ENCODE measurements around the gene EFHD2.
"Not testable (repeated sequence)": the region's sequence is repeated elsewhere in the genome, so short reads cannot be mapped to it uniquely, and the experiment has no call there.

EFHD2 gene

DNA sequence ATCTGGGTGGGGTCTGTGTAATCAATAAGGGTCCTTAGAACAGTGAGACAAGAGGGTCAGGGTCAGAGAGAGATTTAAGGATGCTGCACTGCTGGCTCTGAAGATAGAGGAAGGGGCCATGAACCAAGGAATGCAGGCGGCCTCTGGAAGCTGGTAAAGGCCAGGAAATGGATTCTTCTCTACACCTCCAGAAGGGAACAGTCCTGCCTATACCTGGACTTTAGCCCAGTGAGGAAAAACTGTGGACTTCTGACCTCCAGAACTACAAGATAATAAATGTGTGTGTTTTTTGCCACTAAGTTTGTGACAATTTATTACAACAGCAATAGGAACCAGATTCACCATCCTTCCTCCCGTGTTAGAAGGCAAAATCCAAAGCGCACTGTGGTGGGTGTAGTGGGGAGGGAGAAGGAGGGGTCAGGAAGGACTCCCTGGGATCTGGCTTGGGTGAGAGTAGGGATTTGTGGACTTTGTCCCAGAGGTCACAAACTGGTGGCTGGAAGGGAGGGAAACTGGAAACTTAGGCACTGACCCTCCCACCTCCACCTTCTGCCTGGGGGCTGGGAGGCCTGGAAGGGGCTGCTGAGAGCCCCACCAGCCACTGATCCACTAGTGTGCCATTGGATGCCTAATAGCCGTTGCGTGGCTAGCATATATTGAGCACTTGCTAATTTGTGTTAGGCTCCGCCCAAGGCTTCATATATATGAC, 41.5 kb downstream of the EFHD2 start:
- no peaks in the 10 kb centered on the region for H3K36me3 ChIP-seq (ENCODE audit: insufficient read depth, low read length)
- peaks cover 13% of the 10 kb centered on the region for H3K27me3 ChIP-seq (ENCODE audit: control insufficient read depth, insufficient read depth, low read length)
- no peaks in the 10 kb centered on the region for H3K9me3 ChIP-seq (replicated peaks; ENCODE audit: low read length)
- no peak overlapping the region for H3K4me3 ChIP-seq (ENCODE audit: low read length)
- H3K9ac ChIP-seq (ENCODE audit: low read depth, low read length) = no peak overlapping the region
- no peak overlapping the region for H3K4me2 ChIP-seq (ENCODE audit: low read length)
- H3K4me1 ChIP-seq (ENCODE audit: control insufficient read depth, insufficient read depth, low read length) = peaks cover 9% of the 10 kb centered on the region

DNA sequence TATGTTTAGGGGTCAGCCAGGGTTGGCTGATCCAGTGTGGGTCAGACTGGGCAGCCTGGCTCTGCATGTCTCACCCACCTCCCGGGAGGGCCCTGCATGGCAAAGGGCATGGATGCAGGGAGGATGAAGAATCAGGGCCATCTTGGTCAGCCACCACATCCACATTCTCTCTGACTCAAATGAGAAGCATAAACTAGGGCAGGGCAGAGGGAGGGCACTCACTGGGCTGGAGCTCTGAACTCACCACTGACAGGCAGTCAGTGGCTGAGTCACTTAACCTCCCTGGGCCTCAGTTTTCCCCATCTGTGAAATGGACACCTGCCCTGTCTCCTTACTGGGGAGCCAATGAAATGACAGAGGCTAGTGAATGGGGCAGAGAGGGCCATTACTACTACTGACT, 42.5 kb downstream of the EFHD2 start:
- Histone ChIP-seq H3K9me3 (replicated peaks; ENCODE audit: low read length) (no peaks in the 10 kb centered on the region), H3K27me3 (ENCODE audit: control insufficient read depth, insufficient read depth, low read length) (peaks cover 11% of the 10 kb centered on the region), H3K4me3 (ENCODE audit: low read length) (no peak overlapping the region), H3K4me1 (ENCODE audit: control insufficient read depth, insufficient read depth, low read length) (peaks cover 9% of the 10 kb centered on the region), H3K9ac (ENCODE audit: low read depth, low read length) (no peak overlapping the region), H3K4me2 (ENCODE audit: low read length) (no peak overlapping the region), H3K36me3 (ENCODE audit: insufficient read depth, low read length) (no peaks in the 10 kb centered on the region)

DNA sequence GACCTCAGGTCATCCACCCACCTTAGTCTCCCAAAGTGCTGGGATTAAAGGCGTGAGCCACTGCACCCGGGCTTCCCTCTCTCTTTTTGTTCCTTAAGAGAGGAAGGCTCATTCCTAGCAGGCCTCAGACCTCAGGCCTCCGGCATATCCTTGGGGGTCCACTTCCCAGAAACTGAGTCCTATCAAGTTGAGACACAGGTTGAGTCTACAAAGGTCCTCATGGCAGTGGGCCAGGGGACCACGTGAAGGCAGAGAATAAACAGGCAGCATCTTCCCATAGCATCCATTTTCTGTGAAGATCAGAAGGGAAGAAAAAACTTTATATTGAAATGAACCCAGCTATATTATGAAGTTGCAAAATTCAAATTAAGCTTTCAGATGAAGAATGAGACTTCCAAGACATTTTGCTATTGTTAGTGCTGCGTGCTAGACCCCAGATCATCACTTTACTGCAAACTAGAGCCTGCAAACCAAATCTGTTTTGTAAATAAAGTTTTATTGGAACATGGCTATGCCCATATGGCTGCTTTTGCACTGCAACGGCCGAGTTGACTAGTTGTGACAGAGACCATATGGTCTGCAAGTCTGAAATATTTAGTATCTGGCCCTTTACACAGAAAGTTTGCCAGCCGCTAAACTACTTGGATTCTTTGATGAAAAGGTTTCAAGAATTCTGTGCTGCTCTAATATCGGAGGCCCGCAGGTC, 43.3 kb downstream of the EFHD2 start:
- Histone ChIP-seq H3K9me3 (replicated peaks; ENCODE audit: low read length) (no peaks in the 10 kb centered on the region), H3K4me3 (ENCODE audit: low read length) (no peak overlapping the region), H3K27me3 (ENCODE audit: control insufficient read depth, insufficient read depth, low read length) (peaks cover 3% of the 10 kb centered on the region), H3K9ac (ENCODE audit: low read depth, low read length) (no peak overlapping the region), H3K4me2 (ENCODE audit: low read length) (no peak overlapping the region), H3K36me3 (ENCODE audit: insufficient read depth, low read length) (no peaks in the 10 kb centered on the region), H3K4me1 (ENCODE audit: control insufficient read depth, insufficient read depth, low read length) (peaks cover 9% of the 10 kb centered on the region)

DNA sequence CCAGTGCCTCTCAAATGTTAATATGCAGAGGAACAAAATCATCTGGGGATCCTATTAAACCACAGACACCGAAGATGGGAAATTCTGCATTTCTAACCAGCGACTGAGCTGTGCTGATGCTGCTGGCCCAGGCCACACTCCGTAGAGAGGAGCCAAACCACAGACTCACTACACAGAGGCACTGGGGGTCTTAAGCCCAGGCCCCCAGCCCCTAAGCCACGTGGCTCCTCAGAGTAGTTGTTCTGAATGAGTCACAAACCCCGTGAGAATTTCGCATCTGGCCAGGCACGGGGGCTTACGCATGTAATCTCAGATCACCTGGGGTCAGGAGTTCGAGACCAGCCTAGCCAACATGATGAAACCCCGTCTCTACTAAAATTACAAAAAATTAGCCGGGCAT, 44.0 kb downstream of the EFHD2 start:
- H3K4me2 ChIP-seq (ENCODE audit: low read length) = no peak overlapping the region
- no peaks in the 10 kb centered on the region for H3K9me3 ChIP-seq (replicated peaks; ENCODE audit: low read length)
- H3K4me3 ChIP-seq (ENCODE audit: low read length) = no peak overlapping the region
- no peak overlapping the region for H3K9ac ChIP-seq (ENCODE audit: low read depth, low read length)
- peaks cover 3% of the 10 kb centered on the region for H3K27me3 ChIP-seq (ENCODE audit: control insufficient read depth, insufficient read depth, low read length)
- H3K36me3 ChIP-seq (ENCODE audit: insufficient read depth, low read length) = no peaks in the 10 kb centered on the region
- peaks cover 9% of the 10 kb centered on the region for H3K4me1 ChIP-seq (ENCODE audit: control insufficient read depth, insufficient read depth, low read length)

DNA sequence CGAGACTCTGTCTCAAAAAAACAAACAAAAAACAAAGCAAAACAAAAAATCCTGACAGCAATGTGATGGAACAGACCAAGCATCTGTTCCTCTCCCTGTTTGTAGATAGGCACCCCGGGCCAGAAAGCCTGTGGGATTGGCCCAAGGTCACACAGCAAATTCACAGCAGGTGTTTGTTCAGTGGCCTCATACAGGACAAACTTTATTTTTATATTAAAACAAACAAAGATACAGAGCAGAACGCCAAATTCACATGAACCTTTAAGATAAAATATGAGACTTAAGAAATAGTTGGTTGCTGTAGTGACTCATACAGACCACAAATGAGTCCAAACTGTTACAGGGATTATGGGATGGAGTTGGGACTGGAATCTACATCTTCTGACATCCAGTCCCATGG, 44.6 kb downstream of the EFHD2 start:
- Histone ChIP-seq H3K36me3 (ENCODE audit: insufficient read depth, low read length) (no peaks in the 10 kb centered on the region), H3K4me2 (ENCODE audit: low read length) (no peak overlapping the region), H3K9me3 (replicated peaks; ENCODE audit: low read length) (no peaks in the 10 kb centered on the region), H3K4me1 (ENCODE audit: control insufficient read depth, insufficient read depth, low read length) (peaks cover 9% of the 10 kb centered on the region), H3K9ac (ENCODE audit: low read depth, low read length) (no peak overlapping the region), H3K4me3 (ENCODE audit: low read length) (no peak overlapping the region), H3K27me3 (ENCODE audit: control insufficient read depth, insufficient read depth, low read length) (no peaks in the 10 kb centered on the region)

DNA sequence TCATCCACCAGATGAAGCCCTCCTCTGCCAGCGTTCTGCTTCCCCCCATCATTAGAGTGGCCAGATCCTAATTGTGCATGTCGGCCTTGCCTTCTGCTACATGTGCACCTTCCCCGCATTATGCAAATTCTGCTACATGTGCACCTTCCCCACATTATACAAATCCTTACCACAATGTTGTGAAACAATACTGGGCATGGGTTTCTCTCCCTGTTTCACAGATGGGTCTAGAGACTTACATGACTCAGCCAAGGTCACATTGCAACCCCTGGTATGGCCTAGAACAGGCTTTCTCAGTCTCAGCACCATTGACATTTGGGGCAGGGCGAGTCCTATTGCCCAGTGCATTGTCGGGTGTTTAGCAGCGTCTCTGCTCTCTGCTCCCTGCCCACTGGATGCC, 45.8 kb downstream of the EFHD2 start:
- Histone ChIP-seq H3K27me3 (ENCODE audit: control insufficient read depth, insufficient read depth, low read length) (no peaks in the 10 kb centered on the region), H3K9ac (ENCODE audit: low read depth, low read length) (no peak overlapping the region), H3K9me3 (replicated peaks; ENCODE audit: low read length) (no peaks in the 10 kb centered on the region), H3K4me2 (ENCODE audit: low read length) (no peak overlapping the region), H3K4me3 (ENCODE audit: low read length) (no peak overlapping the region), H3K4me1 (ENCODE audit: control insufficient read depth, insufficient read depth, low read length) (peaks cover 9% of the 10 kb centered on the region), H3K36me3 (ENCODE audit: insufficient read depth, low read length) (no peaks in the 10 kb centered on the region)

DNA sequence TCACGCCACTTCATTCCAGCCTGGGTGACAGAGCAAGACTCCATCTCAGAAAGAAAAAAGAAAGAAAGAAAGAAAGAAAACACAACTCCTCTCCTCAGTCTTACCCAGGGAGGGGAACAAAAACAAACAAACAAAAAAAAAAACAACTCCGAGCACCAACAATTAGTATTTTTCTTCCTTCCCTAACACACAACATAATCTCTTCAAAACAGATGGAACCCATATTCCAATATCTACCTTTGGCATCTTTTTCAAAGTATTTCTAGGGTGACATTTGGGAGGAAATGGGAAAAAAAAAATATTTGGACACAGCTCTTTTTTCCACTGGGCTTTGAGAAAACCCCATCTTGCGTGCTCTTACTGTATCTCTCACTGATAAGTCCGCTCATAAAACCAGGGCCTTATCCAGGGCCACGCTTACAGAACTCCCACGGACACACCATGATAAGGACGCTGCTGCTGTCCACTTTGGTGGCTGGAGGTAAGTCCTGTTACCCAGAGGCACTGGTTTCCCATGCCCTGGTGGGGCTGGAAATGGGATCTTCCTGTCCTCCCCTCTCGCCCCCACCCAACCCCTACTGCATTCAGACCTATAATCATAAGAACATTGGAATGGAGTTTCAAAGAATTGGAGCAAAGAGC, 46.7 kb downstream of the EFHD2 start, which contains the start of gene CELA2A:
TSS of gene CELA2A (plus strand) at position 420 of the 642 bp plus-strand sequence. CDS start at position 442, 22 bp downstream.
- H3K4me2 ChIP-seq (ENCODE audit: low read length) = no peak within 1 kb of the TSS
- H3K9ac ChIP-seq (ENCODE audit: low read depth, low read length) = no peak within 1 kb of the TSS
- no peak within 1 kb of the TSS for H3K4me3 ChIP-seq (ENCODE audit: low read length)
- no peaks in the 10 kb centered on the region for H3K9me3 ChIP-seq (replicated peaks; ENCODE audit: low read length)
- H3K27me3 ChIP-seq (ENCODE audit: control insufficient read depth, insufficient read depth, low read length) = no peaks in the 10 kb centered on the region
- H3K36me3 ChIP-seq (ENCODE audit: insufficient read depth, low read length) = no peaks in the 10 kb centered on the region
- H3K4me1 ChIP-seq (ENCODE audit: control insufficient read depth, insufficient read depth, low read length) = peaks cover 9% of the 10 kb centered on the region

DNA sequence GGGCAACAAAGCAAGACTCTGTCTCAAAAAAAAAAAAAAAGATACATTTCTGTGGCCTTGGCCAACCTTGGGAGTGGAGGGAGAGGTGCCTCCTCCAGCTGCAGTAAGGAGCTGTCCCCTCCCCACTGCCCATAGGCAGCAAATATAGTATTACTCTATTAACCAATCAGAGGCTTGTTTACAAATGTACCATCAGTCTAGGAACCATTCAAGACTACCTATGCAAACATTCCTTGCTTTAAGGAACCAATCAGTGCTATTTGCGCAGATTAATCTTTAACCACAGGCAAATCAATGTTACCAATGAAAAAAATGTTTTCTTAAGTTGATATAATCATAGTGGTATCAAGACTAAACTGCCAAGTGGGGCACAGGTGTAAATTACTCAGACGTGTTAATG, 47.9 kb downstream of the EFHD2 start:
- Histone ChIP-seq H3K4me1 (ENCODE audit: control insufficient read depth, insufficient read depth, low read length) (peaks cover 9% of the 10 kb centered on the region), H3K9me3 (replicated peaks; ENCODE audit: low read length) (no peaks in the 10 kb centered on the region), H3K9ac (ENCODE audit: low read depth, low read length) (no peak overlapping the region), H3K36me3 (ENCODE audit: insufficient read depth, low read length) (no peaks in the 10 kb centered on the region), H3K4me3 (ENCODE audit: low read length) (no peak overlapping the region), H3K27me3 (ENCODE audit: control insufficient read depth, insufficient read depth, low read length) (no peaks in the 10 kb centered on the region), H3K4me2 (ENCODE audit: low read length) (no peak overlapping the region)

DNA sequence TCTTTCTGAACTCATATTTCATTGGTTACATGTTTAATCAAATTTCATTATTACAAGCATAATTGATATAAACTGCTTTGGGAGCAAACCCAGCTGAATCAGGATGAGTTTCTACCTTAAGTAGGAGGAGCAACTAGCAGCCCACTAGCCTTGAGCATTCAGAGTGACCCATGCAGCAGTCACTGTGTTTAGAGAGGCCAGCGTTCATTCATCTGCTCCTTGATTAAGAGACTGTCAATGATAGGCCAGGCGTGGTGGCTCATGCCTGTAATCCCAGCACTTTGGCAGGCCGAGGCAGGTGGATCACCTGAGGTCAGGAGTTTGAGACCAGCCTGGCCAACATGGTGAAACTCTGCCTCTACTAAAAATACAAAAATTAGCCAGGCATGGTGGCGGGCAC, 48.7 kb downstream of the EFHD2 start:
- H3K36me3 ChIP-seq (ENCODE audit: insufficient read depth, low read length); H3K4me2 ChIP-seq (ENCODE audit: low read length); H3K4me3 ChIP-seq (ENCODE audit: low read length); H3K27me3 ChIP-seq (ENCODE audit: control insufficient read depth, insufficient read depth, low read length); H3K9ac ChIP-seq (ENCODE audit: low read depth, low read length); H3K4me1 ChIP-seq (ENCODE audit: control insufficient read depth, insufficient read depth, low read length); H3K9me3 ChIP-seq (replicated peaks; ENCODE audit: low read length): not testable (repeated sequence)

DNA sequence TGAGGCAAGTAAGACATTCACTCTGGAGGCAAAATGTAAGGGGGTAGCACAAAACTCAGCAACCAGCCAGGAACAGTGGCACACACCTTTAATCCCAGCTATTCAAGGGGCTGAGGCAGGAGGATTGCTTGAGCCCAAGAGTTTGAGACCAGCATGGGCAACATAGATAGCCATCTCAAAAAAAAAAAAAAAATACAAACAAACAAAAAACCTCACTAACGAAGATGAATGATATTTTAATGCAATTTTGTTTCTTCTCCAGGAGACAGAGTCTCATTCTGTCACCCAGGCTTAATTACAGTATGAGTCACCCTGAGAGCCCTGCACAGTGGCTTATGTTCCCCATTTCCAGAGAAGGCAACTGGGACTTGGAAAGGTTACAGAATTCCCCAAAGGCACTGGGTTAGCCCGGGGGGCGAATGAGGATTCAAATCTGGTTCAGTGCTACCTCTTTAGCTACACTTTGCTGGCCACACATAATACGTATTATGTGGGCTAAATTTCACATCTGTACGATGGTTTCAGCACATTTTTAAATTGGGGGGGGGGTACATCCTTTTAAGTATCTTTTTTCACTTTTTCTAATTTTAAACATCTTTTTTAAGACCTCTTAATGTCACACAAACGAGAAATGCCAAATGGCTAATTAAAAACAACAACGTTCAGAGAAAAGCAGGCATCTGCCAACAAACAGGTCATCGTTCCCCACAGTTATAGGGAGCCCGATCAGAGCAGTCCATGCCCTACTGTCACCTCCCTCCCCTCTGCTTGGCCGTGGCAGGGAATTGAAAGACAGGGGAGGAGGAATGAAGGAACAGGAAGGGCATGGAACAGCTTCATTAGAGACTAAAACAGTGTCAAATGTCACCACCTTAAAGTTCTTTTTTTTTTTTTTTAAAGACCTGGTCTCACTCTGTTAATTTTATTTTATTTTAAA, 50.4 kb downstream of the EFHD2 start:
- Histone ChIP-seq H3K4me1 (ENCODE audit: control insufficient read depth, insufficient read depth, low read length) (no peaks in the 10 kb centered on the region), H3K9ac (ENCODE audit: low read depth, low read length) (no peak overlapping the region), H3K36me3 (ENCODE audit: insufficient read depth, low read length) (no peaks in the 10 kb centered on the region), H3K4me2 (ENCODE audit: low read length) (no peak overlapping the region), H3K9me3 (replicated peaks; ENCODE audit: low read length) (no peaks in the 10 kb centered on the region), H3K27me3 (ENCODE audit: control insufficient read depth, insufficient read depth, low read length) (no peaks in the 10 kb centered on the region), H3K4me3 (ENCODE audit: low read length) (no peak overlapping the region)

DNA sequence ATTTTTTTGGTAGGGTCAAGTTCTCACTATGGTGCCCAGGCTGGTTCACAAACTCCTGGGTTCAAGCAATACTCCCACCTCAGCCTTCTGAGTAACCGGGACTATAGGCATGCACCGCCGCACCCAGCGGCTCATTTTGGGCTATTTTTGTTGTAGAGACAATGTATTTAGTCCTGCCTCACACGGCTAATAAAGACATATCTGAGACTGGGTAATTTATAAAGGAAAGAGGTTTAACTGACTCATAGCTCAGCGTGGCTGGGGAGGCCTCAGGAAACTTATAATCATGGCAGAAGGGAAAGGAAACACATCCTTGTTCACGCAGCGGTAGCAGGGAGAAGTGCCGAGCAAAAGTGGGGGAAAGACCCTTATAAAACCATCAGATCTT, 51.0 kb downstream of the EFHD2 start:
- Histone ChIP-seq H3K9me3 (replicated peaks; ENCODE audit: low read length) (no peaks in the 10 kb centered on the region), H3K4me3 (ENCODE audit: low read length) (no peak overlapping the region), H3K4me1 (ENCODE audit: control insufficient read depth, insufficient read depth, low read length) (no peaks in the 10 kb centered on the region), H3K36me3 (ENCODE audit: insufficient read depth, low read length) (no peaks in the 10 kb centered on the region), H3K4me2 (ENCODE audit: low read length) (no peak overlapping the region), H3K9ac (ENCODE audit: low read depth, low read length) (no peak overlapping the region), H3K27me3 (ENCODE audit: control insufficient read depth, insufficient read depth, low read length) (no peaks in the 10 kb centered on the region)

Data from skeletal muscle satellite cell (primary cell).